Left kidney (tissue), 1 donor: Measurements from ENCODE around the gene KANK3. TPM values are rescaled to one million over a fixed set of nuclear protein-coding genes. Genes with fewer than 3 reads are reported as not detected.

Experiments used
- polyA plus RNA-seq: library from polyadenylated mRNA; unstranded; fragments of 120-200 nt; gene quantifications from one replicate; pipeline ENCODE4 v1.2.1, GENCODE V29; 2013; ENCODE audit not compliant: insufficient read length

The KANK3 gene
- polyA plus RNA-seq, 1 donor = 6.1 TPM

Other genes starting within 250 kb of the KANK3 start
- 59.0 TPM for gene FBN3, start 193.7 kb downstream of the KANK3 start, polyA plus RNA-seq
- gene CERS4, start 133.9 kb downstream of the KANK3 start, polyA plus RNA-seq = 38.8 TPM
- gene CD320, start 34.9 kb downstream of the KANK3 start, polyA plus RNA-seq = 27.0 TPM
- 43.6 TPM for gene NDUFA7, start 21.9 kb downstream of the KANK3 start, polyA plus RNA-seq
- gene RPS28, start 21.8 kb downstream of the KANK3 start, polyA plus RNA-seq = 354 TPM
- gene ANGPTL4, start 20.9 kb upstream of the KANK3 start, polyA plus RNA-seq = 3.6 TPM
- gene RAB11B, start 47.1 kb upstream of the KANK3 start, polyA plus RNA-seq = 137 TPM
- gene MARCHF2, start 70.0 kb upstream of the KANK3 start, polyA plus RNA-seq = 12.4 TPM
- gene HNRNPM, start 101.7 kb upstream of the KANK3 start, polyA plus RNA-seq = 472 TPM
- gene PRAM1, start 159.4 kb upstream of the KANK3 start, polyA plus RNA-seq = 1.5 TPM
- 22.8 TPM for gene ZNF414, start 170.9 kb upstream of the KANK3 start, polyA plus RNA-seq
- 10.8 TPM for gene MYO1F, start 234.2 kb upstream of the KANK3 start, polyA plus RNA-seq